GM21390 (cell line): ENCODE measurements around the gene HLA-DOA.

Source experiments
- ATAC-seq: cut with Tn5 transposase; IDR thresholded peaks from one replicate; pipeline ENCODE4 v1.9.1; 2021; ENCODE audit not compliant: unreplicated experiment

Gene HLA-DOA

DNA sequence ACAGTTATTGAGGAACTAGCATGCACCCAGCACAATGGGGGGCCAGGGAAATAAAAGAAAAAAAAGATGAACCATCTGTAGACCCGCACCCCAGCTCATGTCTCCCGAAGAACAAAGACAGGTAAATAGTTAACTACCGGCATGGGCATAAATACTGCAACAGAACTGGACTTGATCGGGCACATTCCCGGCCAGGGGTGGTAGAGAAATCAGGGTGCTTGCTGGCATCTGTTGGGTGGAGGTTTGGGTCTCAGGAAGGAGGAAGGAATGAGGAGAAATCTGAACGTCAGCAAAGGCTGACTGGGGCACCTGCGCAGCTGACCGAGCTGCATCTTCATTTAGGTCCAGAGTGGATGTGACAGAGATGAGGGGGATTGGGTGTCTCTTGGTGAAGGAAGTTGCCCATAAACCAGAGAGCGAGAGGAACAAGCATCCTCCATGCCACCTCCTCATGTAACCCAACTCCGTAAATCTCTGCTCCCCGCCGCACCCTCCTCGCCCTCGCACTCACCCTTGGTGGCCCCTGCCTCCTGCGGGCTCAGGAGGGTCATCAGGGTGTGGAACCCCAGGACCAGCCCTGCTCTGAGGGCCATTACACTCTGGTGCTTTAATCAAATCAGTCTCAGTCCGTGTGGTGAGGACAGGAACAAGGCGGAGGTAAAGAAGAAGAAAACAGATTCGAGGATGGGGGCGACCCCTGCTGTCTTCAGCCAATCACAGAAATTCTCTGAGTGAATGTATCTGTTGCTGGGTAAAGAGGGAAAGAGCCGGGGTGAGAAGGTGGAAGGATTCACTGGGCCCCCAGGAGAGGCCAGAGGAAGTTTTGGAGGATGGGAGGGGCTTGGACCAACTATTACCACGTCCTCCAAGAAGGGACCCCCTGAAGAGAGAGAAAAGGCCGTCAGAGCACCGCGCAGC lies at the start of gene HLA-DOA:
Gene HLA-DOA, minus strand, starts transcription at position 648 of the 918 bp plus-strand sequence.
- ATAC-seq = peak; percentile 88

- ATAC-seq = no peak
These were observed 48.1 kb upstream of the HLA-DOA start for GRCh38 chr6:33057222-33058150.

GRCh38 chr6:33053230-33053629 lies 43.8 kb upstream of the HLA-DOA start:
- ATAC-seq = no peak

DNA sequence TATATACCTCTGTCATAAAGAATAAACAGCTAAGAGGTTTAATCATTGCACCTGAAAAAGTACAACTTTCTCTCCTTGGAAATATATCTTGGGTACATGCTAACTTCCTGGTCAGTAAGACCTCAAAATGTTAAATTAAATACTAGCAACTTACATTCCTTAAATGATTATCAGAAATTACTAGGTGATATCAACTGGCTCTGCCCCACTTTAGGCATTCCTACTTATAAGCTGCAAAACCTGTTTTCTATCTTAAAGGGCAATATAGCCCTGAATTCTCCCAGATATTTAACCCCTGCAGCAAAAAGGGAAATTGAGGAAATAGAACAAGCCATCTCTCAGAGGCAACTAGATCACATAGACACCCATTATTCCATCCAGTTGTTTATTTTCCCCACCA lies 43.2 kb upstream of the HLA-DOA start:
- ATAC-seq = no peak

DNA sequence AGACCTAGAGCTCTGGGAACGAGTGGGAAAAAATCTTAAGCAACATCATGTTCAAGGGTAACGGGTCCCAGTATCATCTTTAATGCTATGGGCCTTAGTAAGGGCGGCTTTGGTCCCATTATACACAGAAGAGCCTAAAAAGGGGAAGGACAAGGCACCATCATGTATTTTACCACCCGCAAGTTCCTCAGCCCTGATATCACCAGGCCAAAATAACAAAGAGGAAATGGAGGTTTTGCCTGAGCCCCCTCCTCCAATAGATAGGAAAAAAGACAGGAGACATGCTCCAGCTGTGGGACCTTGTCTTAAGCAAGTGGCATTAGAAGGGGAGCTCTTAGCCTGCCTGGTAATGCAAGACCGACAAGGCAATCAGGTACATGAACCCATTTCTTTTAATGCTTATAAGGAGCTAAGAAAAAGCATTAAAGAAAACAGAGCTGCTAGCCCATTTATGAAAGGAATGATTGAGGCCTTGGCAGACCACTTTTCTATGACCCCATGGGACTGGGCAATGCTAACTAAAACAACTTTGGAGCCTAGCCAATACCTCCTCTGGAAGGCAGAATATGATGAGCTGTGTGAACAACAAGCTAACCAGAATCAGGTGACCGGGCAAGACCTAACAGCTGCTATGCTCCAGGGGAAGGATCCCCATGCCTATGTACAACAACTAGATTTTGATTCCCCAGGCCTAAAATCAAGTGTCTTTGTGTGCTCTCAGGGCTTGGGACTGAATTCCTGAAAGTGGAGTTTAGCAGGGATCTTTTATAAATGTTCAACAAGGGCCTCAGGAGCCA lies 40.8 kb upstream of the HLA-DOA start:
- ATAC-seq = no peak

DNA sequence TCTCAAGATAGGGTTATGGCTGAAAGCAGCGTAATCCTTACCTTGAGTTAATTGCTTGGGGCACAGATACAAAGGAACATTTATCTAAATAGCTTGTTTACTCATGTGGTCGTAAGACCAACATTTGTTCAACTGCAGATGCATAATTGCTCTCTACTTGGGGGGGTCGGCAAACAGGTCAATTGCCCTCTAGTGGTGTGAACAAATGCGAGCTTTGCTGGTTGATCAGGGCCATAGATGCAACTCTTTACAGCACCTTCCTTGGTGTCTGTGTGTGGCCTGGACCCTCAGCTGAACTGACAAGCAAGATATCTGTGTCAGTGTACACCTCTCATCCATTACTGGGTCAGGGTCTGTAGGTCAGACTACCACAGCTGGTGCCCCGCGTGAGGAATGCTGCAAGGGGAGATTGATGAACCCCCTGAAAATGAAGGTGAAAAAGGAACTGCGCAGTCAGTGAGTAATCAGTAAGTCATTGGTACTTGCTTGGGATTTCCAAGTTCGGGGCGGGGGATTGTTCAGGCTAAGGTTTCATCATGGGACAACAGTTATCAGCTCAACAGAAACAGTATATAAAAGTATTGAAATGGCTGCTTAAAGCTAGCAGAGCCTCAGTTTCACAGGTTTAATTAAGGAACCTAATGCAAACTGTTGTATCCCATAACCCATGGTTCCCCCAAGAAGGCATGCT lies 40.1 kb upstream of the HLA-DOA start:
- no peak for ATAC-seq

- ATAC-seq = no peak
These were observed 30.8 kb upstream of the HLA-DOA start for GRCh38 chr6:33040157-33040556.

GRCh38 chr6:33036535-33036934 lies 27.1 kb upstream of the HLA-DOA start:
- ATAC-seq = no peak

- no peak for ATAC-seq
These were observed 25.2 kb upstream of the HLA-DOA start for GRCh38 chr6:33034554-33034953.

DNA sequence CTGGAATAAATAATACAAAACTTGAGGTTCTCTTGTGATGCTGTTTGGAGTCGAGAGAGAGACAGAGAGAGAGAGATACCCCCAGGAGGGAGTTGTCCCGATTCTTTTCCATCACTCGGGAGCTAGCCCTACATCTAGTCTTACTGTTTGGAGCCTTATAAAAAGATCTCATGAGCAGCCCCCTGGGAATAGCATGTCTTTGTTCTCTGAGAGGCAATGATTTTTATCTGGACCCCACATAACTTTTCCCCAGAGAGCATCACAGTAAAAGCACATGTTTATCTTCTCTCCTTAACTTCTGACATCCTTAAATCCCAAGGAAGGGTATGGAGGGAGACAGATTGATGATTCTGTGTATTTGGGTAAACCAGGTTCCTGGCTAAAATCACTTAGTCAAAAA lies 20.9 kb upstream of the HLA-DOA start:
- ATAC-seq = no peak

GRCh38 chr6:33029328-33030184 lies 20.2 kb upstream of the HLA-DOA start:
- ATAC-seq = peak; percentile 69

DNA sequence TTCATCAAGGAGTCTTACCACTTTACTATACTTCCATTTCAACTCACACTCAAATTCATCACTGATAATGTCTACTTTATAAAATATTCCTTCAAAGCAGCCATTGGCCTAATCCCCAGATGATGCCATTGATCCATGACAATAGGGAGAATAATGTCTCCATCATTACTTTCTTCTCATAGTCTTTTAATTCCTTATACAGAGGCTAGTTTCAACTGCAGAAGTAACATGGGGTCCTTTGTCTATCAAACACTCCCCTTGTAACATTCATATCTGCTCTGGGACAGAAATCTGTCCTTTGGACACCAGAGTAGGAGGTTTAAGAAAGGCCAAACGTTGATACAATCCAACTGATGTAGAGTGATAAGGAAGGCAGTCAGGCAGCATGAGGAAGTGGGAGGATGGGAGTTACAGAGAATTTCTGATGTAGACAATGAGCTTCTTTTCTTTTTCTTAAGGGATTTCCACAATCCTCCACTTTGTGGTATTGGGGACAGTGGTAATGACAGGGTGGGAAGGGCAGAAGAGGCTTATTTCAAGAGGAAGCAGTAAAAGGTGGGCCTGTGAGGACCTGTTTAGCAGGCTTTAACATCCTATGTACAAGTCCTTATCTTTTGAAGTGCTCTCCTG lies 18.9 kb upstream of the HLA-DOA start:
- ATAC-seq = no peak

- no peak for ATAC-seq
These were observed 15.1 kb upstream of the HLA-DOA start for GRCh38 chr6:33024521-33024920.

- no peak for ATAC-seq
These were observed 14.1 kb upstream of the HLA-DOA start for GRCh38 chr6:33023536-33023935.

DNA sequence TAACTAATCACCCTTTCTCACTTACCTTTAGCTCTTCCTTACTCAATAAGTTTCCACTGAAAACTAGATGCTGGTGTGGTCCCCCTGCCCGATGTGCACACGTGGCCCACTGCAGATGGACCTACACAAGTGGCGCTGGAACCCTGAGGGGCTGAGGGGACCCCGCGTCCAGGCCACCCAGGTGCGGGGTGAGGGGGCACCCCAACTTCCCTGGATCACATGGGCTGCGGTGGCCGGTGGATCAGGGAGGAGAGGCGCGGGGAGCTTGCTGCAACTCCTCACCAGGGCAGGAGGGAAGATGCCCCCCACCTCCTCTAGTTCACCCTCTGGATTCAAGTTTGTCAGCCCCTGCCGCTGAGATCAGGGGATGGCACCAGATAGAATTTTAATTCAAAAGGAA lies 12.5 kb upstream of the HLA-DOA start:
- ATAC-seq = no peak

- no peak for ATAC-seq
These were observed 10.0 kb upstream of the HLA-DOA start for GRCh38 chr6:33019372-33019771.

- ATAC-seq = peak; percentile 77
These were observed 9.5 kb upstream of the HLA-DOA start for GRCh38 chr6:33018904-33019303.

GRCh38 chr6:33018418-33018817 lies 9.0 kb upstream of the HLA-DOA start:
- no peak for ATAC-seq
